Sigmoid colon (tissue), 4 donors: ENCODE measurements around the gene BCL11B.

Source experiments
- CTCF ChIP-seq, 4 experiments: fragments of 450-650 bp in 3 of 4; fragments of 200-600 bp in 1 of 4; IDR thresholded peaks; one replicate each; pipeline ENCODE4 v1.5.1; 2016 to 2019; ENCODE audit warnings: antibody characterized with exemption in 4 of 4, mild to moderate bottlenecking in 3 of 4, moderate library complexity in 2 of 4
- EP300 ChIP-seq, 4 donors: sonication (generic); formaldehyde crosslinking; IDR thresholded peaks; one replicate each; pipeline ENCODE4 v1.6.1; 2017; ENCODE audit warnings: antibody characterized with exemption in 4 of 4
- POLR2A ChIP-seq, 2 donors: fragments of 450-650 bp; IDR thresholded peaks; one replicate each; pipeline ENCODE4 v1.6.1; 2016; ENCODE audit warnings: antibody characterized with exemption in 2 of 2, mild to moderate bottlenecking in 2 of 2, moderate library complexity in 2 of 2
- POLR2AphosphoS5 ChIP-seq, 4 donors: sonication (generic); formaldehyde crosslinking; IDR thresholded peaks; one replicate each; pipeline ENCODE4 v1.6.1; 2017; ENCODE audit warnings: antibody characterized with exemption in 4 of 4

DNA sequence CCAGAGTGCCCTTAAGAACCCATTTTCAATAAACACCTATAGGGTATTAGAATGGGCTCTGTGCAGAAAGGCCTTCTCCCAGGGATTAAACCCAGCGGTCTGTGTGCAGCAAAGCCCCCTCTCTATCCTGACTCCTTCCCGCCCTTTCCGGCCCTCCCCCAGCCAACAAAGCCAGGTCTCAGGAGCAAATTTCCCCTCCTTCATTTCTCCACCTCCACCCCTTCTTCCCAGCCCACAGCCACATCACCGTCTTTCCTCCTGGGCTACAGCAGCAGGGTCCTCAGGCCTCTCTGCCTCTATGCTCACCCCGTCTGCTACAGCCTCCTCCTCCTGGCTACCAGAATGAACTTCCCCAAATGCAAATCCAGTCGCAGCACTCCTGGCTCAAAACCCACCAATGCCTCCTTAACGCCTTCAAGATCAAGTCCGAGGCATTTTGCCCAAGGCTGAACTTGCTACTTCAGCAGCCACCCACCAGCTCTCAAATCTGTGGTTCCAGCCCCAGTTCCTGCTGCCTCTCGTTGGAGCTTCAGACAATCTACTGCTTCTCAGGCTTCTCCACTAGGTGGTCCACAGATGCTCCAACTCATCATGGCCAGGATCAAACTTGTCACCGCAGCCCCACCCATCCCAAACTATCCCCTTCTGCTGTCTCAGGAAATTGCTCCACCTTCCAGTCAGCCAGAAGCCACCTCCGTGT, 134.8 kb downstream of the BCL11B start:
- TF ChIP-seq CTCF (IDR thresholded peaks at IDR 0.05) (no peak), EP300 (IDR thresholded peaks at IDR 0.05) (no peak), POLR2AphosphoS5 (IDR thresholded peaks at IDR 0.05) (no peak), POLR2A (IDR thresholded peaks at IDR 0.05) (no peak)
